Body of pancreas (tissue), 4 donors: ENCODE results near the gene TUBGCP2. TPM values are rescaled to one million over a fixed set of nuclear protein-coding genes. Genes with fewer than 3 reads are reported as not detected.
"Not testable (repeated sequence)": the region's sequence is repeated elsewhere in the genome, so short reads cannot be mapped to it uniquely, and the experiment has no call there.

Source experiments
- ATAC-seq: fragments of 150-250 bp; one replicate; pipeline ENCODE4 v1.9.1; 2016
- DNase-seq, 4 donors: peaks; one replicate each; pipeline ENCODE4 v3.0.0-alpha.2; 2019
- H3K27ac ChIP-seq, 4 donors: fragments of 200-600 bp; sonication (generic); 1 replicate in 3 of 4; 2 replicates in 1 of 4; pipeline versions ENCODE4 v1.5.1 to v1.6.1; 2016 to 2019; ENCODE audit warnings: mild to moderate bottlenecking in 1 of 4, mixed read lengths in 1 of 4, moderate library complexity in 1 of 4
- H3K27me3 ChIP-seq, 2 donors: fragments of 200-600 bp; sonication (generic); one replicate each; pipeline ENCODE4 v1.6.0; 2016; ENCODE audit warnings: mild to moderate bottlenecking in 1 of 2
- H3K36me3 ChIP-seq, 2 donors: fragments of 200-600 bp; sonication (generic); replicated peaks in 1 of 2; 2 replicates each; pipeline ENCODE4 v1.5.1; 2016; ENCODE audit warnings: low read depth in 2 of 2; ENCODE audit not compliant: insufficient read depth in 1 of 2
- H3K4me1 ChIP-seq: fragments of 200-600 bp; sonication (generic); one replicate; pipeline ENCODE4 v1.6.0; 2016
- H3K4me3 ChIP-seq, 2 donors: fragments of 200-600 bp; sonication (generic); 1 replicate in 1 of 2; 2 replicates in 1 of 2; pipeline ENCODE4 v1.5.1; 2016 to 2019
- H3K9me3 ChIP-seq, 3 donors: fragments of 200-600 bp; sonication (generic); 1 replicate in 2 of 3; 2 replicates in 1 of 3; pipeline ENCODE4 v1.5.1; 2016
- POLR2A ChIP-seq, 3 donors: fragments of 450-650 bp; IDR thresholded peaks; one replicate each; pipeline ENCODE4 v1.6.1; 2016; ENCODE audit warnings: antibody characterized with exemption in 3 of 3, mild to moderate bottlenecking in 2 of 3
- WGBS, 2 donors: methylation state at CpG; one replicate each; pipeline ENCODE4 v1.1.5; 2017; 5-methylcytosine and 5-hydroxymethylcytosine counted together
- intact Hi-C: fragments of 100-400 bp; cut with DNase I; formaldehyde crosslinking; loops from one replicate; pipeline ENCODE4 v1.15.1; 2023
- total RNA-seq, 2 donors: library from RNA; depleted of rRNA; stranded (reverse); fragments of >200 nt; gene quantifications; one replicate each; pipeline ENCODE4 v1.1.0, GENCODE V29; 2016
- TF ChIP-seq, protein P1 (sequence below), 7 experiments: fragments of 450-650 bp in 4 of 7; fragments of 200-600 bp in 3 of 7; sonication (generic) in 3 of 7; IDR thresholded peaks; one replicate each; pipeline ENCODE4 v1.5.1; 2016 to 2019; ENCODE audit warnings: antibody characterized with exemption in 7 of 7

Gene TUBGCP2
- total RNA-seq, 2 donors from 2014 or later, result 32.2 to 36.6 TPM

DNA sequence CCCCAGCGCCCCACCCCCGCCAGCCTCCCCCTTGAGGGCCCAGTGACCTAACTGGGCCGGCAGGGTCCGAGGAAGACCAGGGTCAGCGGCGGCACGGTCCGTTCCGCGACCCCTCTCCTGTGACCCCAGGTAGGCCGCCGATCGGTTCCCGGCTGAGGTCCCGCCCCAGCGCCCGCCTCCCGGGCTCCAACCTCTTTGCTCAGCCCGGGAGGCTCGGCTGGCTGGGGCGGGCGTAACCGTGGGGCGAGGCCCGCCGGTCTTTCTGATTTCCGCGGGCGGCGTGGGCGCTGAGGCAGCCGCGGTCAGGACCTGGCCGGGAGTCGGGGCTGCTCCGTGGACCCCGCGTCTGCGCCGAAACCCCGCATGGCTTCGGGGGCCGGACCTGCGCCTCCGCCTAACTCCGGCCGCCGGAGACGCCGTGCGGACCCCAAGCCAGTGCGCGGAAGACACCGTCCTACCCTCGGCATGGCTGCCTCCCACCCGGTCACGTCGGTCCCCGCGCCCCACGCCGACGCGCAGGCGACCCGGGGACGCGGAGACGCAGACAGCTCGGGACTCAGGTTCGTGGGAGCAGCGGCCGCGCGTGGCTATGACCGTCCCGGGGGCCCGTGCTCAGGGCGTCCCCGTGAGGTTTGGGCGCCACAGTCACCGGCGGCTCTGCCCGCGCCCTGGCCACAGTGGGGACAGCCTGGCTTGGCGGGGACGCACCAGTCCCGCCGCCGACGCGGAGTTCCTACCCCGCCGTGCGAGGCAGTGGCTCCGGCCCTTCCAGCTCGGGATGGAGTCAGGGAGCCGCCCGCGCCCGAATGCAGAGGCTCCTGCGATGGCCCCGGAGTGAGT lies 72.1 kb downstream of the TUBGCP2 start:
- DNase-seq (no peak), ATAC-seq (no peak)
- H3K9me3 ChIP-seq, result no peaks in the 10 kb centered on the region
- H3K27me3 ChIP-seq, result peaks cover 0 to 26% of the 10 kb centered on the region in 2 donors
- TF ChIP-seq POLR2A (IDR thresholded peaks at IDR 0.05), result no peak
- TF ChIP-seq, protein P1, sequence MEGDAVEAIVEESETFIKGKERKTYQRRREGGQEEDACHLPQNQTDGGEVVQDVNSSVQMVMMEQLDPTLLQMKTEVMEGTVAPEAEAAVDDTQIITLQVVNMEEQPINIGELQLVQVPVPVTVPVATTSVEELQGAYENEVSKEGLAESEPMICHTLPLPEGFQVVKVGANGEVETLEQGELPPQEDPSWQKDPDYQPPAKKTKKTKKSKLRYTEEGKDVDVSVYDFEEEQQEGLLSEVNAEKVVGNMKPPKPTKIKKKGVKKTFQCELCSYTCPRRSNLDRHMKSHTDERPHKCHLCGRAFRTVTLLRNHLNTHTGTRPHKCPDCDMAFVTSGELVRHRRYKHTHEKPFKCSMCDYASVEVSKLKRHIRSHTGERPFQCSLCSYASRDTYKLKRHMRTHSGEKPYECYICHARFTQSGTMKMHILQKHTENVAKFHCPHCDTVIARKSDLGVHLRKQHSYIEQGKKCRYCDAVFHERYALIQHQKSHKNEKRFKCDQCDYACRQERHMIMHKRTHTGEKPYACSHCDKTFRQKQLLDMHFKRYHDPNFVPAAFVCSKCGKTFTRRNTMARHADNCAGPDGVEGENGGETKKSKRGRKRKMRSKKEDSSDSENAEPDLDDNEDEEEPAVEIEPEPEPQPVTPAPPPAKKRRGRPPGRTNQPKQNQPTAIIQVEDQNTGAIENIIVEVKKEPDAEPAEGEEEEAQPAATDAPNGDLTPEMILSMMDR (IDR thresholded peaks at IDR 0.05), result no peak
- H3K4me3 ChIP-seq, result no peak overlapping the region
- 1% methylated on average over 67 of the region's 103 CpGs; no CpG with 5 or more reads in 1 of the 2 donors for WGBS, 2 donors
- intact Hi-C loops, result no loop called here
- H3K4me1 ChIP-seq, result peaks cover 26% of the 10 kb centered on the region
- H3K36me3 ChIP-seq, result no peaks in the 10 kb centered on the region
- H3K27ac ChIP-seq, result no peak overlapping the region

DNA sequence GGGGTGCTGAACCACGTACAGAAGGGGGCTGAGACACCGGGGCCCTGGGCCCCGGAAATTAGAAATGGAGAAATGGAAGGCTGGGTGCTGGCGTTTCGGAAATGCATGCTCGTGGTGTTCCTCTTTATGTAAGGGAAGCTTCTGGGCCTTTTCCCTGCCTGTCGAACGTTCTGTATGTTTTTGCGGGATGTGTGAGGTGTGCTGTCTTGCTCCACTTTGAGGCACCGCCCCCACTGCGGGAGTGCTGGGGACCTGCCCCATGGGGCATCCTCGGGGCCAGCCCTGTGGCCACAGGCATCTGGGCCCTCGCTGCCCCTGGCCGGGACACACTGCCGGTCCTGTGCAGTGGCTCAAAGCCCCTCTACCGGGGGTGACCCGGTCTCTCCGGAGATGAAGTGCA lies 72.7 kb downstream of the TUBGCP2 start:
- no peaks in the 10 kb centered on the region for H3K36me3 ChIP-seq
- DNase-seq, result peak in 1 of 4 donors; percentile 22
- 4 to 9% methylated on average over 6 to 18 of the region's 18 CpGs for WGBS, 2 donors
- TF ChIP-seq, protein P1 (IDR thresholded peaks at IDR 0.05), result no peak
- TF ChIP-seq POLR2A (IDR thresholded peaks at IDR 0.05), result no peak
- peak overlapping the region in 1 of 4 donors; percentile 41 for H3K27ac ChIP-seq
- no peak overlapping the region for H3K4me3 ChIP-seq
- H3K4me1 ChIP-seq, result peaks cover 26% of the 10 kb centered on the region
- no peaks in the 10 kb centered on the region for H3K9me3 ChIP-seq
- intact Hi-C loops, result no loop called here
- no peak for ATAC-seq
- peaks cover 0 to 26% of the 10 kb centered on the region in 2 donors for H3K27me3 ChIP-seq

DNA sequence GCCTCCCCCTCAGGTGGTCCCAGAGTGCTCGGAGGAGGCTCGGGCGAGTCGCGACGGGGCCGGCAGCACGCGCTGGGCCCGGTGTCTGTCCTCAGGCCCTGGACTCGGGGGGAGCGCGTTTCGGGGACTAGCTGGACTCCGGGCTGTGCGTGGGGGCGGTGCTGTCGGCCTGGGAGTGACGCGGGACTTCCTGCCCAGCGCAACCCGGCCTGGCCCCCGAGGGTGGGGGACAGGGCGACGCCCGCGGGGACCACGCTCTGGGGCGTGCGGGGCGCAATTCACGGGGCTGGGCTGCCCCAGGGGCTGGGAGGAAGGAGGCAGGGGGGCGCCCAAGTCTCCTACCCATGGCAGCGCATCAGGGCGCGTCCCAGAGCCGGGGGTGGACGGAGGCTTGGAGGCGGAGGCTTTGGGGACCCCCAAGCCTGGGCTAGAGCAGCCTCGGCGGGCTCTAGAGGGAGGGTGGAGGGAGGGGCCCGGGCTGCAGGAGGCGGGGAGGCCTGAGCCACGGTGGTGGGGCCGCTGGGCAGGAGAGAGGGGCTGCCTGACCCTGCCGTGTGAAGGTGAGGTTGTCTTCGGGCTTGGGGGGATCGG lies 73.3 kb downstream of the TUBGCP2 start:
- Histone ChIP-seq H3K4me1 (peaks cover 30% of the 10 kb centered on the region), H3K27ac (peak overlapping the region in 1 of 4 donors; percentile 41), H3K4me3 (no peak overlapping the region), H3K27me3 (peaks cover 0 to 26% of the 10 kb centered on the region in 2 donors), H3K9me3 (no peaks in the 10 kb centered on the region), H3K36me3 (no peaks in the 10 kb centered on the region)
- ATAC-seq (no peak), DNase-seq (peak in 1 of 4 donors; percentile 32)
- TF ChIP-seq, protein P1 (IDR thresholded peaks at IDR 0.05), result no peak
- TF ChIP-seq POLR2A (IDR thresholded peaks at IDR 0.05), result peak in 1 of 3 donors; percentile 20
- intact Hi-C loops, result no loop called here
- 5% methylated on average over 32 of the region's 48 CpGs; no CpG with 5 or more reads in 1 of the 2 donors for WGBS, 2 donors

DNA sequence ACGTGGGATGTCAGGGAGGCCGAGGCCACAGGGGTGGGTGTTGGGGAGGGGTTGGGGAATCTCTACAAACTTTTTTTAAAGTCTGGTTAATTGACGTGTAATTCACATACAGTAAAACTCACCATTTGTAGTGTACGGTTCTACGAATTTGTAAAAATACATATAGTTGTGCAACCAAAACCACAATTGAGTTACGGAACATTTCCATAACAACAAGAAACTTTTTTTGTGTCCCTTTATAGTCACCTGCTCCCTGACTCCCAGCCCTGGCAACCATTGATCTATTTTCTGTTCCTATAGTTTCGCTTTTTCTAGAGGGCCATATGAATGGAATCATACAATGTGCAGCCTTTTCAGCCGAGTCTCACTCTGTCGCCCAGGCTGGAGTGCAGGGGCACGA lies 73.9 kb downstream of the TUBGCP2 start:
- Histone ChIP-seq H3K4me1 (peaks cover 31% of the 10 kb centered on the region), H3K27me3 (peaks cover 0 to 26% of the 10 kb centered on the region in 2 donors)
- H3K9me3 ChIP-seq, DNase-seq, intact Hi-C loops, H3K36me3 ChIP-seq, ATAC-seq, H3K27ac ChIP-seq, H3K4me3 ChIP-seq: not testable (repeated sequence)
- 38 to 43% methylated on average over 7 to 8 of the region's 10 CpGs for WGBS, 2 donors

DNA sequence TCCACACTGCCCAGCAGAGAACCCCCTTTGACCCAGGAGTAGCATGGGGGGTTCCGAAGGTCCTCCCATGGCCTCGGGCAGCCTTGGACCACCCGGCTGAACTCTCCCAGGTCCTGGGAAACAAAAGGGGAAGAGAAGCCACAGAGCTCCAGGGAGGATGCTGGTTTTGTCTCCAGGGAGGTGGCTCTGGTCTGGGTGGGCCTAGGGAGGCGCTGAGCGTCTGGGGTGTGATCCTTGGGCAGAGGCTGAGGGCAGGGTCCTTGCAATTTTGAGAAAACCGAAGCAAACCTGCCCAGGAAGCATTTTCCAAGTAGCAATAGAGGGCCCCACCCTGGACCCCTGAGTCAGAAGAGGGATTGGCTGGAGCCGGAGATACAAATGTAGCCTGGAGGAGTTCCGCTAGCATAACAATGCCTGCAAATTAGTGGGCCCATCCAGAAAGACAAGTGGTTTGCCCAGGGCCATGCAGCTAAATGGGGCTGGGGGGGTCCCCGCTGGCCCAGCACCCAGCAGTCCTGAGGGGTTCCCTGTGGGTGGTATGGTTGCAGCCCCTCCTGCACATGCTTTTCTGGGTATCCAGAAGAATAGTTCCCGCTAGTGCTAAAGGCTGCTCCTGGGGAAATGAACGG lies 76.6 kb downstream of the TUBGCP2 start:
- intact Hi-C loops, result no loop called here
- no peaks in the 10 kb centered on the region for H3K9me3 ChIP-seq
- H3K36me3 ChIP-seq, result no peaks in the 10 kb centered on the region
- DNase-seq, result no peak
- peaks cover 0 to 25% of the 10 kb centered on the region in 2 donors for H3K27me3 ChIP-seq
- no peak overlapping the region for H3K4me3 ChIP-seq
- no peak for TF ChIP-seq POLR2A (IDR thresholded peaks at IDR 0.05)
- 37 to 38% methylated on average over 5 to 11 of the region's 11 CpGs for WGBS, 2 donors
- no peak for ATAC-seq
- no peak overlapping the region for H3K27ac ChIP-seq
- peaks cover 16% of the 10 kb centered on the region for H3K4me1 ChIP-seq
